Measurements from ENCODE around the gene SDK2.
"Not testable (repeated sequence)": the region's sequence is repeated elsewhere in the genome, so short reads cannot be mapped to it uniquely, and the experiment has no call there.

The SDK2 gene

DNA sequence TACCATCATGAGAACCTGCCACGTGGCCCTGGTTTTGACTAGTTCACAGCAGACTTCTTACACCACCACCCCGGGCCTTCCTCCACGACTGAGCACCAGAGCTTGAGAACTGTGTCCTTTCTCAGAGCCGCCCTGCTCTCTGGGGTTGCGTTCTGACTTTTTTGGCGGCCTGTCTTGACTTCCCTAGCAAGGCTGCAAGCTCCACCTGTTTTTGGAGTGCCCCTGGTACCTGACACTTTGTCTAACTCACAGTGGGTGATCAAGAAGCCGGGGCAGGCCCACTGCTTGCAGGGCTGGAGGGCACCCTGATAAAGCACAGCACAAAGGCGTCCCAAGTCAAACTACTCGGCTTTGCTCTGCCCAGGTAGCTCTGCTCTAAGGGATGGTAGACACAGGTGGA is 154.3 kb downstream of the SDK2 start:
- DNase-seq (ENCODE audit: low read depth in 3 of 3): no peak

DNA sequence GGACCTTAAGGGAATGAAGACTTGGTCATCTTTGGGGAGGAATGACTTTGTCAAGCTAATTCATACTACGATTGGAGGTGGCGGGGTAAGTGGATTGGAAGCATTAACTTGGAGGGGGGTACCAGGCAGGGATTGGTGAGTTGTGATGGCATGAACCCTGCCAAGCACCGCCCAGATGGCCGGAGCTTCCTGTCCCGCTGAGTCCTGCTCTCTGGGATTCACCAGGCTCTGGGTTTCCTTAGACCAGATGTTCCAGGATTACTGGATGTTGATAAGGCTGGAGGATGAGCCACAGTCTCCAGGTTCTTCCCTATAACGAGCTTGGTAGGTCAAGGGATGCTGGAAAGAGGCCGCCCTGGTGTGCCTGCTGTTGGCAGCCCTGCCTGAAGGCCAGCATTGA is 154.9 kb downstream of the SDK2 start:
- no peak for DNase-seq (ENCODE audit: low read depth in 3 of 3)

DNA sequence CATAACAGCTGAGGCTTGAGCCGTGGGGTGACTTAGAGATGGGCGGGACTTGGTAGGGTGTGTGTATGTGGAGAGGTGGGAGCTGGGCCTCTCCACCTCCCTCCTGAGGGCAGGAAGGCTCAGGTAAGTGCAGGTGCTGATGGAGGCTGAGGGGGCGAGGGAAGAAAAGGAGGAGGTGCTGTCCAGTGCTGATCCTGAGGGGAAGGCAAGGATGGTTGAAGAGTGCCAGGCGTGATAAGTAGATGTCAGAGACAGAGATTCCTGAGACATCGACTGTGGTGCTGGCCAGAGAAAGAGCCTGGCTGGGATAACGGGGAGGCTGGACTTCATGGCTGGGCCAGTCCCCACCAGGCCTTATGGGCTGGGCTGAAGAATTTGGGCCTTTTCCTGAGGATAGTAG is 159.1 kb downstream of the SDK2 start:
- no peak for DNase-seq (ENCODE audit: low read depth in 3 of 3)

DNA sequence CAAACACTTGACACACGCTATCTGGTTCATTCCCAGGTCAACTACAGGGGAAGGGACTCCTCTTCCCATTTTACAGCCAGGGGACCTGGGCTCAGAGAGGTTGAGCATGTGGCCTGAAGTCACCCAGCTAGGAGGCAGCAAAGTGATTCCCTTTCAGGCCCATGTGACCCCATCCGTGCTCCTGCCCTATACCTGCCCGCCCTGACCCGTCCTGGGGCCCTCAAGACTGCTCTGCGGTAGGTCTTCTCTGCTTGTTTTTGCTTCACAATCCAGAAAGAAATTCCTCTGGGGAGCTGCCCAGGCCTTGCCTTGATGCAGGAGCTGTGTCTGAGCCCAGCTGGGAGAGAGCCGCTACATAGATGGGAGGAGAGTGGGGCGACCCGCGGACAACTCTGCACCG is 161.4 kb downstream of the SDK2 start:
- DNase-seq (ENCODE audit: low read depth in 3 of 3): no peak

DNA sequence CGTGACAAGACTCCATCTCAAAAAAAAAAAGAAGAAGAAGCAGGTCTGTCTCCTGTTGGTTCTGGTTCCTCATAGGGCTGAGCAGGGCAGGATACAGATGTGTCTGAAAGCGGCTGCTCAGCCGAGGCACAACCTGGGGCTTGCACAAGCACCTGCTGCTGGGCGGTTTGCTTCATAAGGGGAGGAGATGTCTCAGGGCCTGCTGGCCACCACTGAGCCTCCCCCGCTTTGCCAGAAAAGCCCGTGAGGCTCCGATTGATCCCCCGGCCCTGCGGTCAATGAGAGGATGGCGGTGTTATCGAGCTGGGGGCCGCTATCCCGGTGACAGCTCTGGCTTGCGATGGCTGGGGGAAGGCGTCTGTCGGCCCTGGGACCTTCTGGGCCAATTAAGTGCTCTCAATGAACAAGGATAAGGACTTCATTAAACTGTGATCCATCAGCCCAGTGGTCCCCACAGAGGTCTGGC is 162.0 kb downstream of the SDK2 start:
- no peak for DNase-seq (ENCODE audit: low read depth in 3 of 3)

DNA sequence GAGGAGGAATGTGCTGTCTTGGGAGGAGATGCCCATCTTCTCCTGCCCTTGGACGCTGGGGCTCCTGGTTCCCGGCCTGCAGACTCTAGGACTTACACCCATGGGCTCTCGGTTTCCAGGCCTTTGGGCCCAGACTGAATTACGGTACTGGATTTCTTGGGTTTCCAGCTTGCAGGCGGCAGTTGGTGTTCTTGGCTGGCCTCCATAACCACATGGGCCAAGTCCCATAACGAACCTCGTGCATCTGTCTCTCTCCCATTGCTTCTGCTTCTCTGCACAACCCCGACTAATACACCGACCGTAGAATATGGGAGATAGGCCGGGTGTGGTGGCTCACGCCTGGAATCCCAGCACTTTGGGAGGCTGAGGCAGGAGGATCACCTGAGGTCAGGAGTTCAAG is 162.6 kb downstream of the SDK2 start:
- DNase-seq (ENCODE audit: low read depth in 3 of 3): no peak

DNA sequence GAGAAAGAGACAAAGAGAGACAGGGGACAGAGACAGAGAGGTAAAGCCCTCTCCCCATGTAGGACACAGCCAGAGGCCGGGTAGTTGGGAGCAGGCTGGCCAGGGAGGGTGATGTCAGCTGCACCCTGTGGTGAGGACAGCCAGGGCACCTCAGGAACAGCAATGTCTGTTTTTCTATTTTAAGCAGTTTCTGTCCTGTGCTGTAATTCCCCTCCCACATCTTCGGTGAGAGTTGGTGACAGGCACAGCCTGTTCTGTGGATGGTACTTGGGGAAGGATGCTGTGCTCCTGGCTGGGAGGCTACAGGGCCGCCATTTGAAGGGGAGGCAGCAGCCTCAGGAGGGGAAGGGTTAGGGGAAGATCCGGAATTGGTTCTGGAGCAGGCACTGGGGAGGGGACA is 163.5 kb downstream of the SDK2 start:
- DNase-seq (ENCODE audit: low read depth in 3 of 3): no peak

DNA sequence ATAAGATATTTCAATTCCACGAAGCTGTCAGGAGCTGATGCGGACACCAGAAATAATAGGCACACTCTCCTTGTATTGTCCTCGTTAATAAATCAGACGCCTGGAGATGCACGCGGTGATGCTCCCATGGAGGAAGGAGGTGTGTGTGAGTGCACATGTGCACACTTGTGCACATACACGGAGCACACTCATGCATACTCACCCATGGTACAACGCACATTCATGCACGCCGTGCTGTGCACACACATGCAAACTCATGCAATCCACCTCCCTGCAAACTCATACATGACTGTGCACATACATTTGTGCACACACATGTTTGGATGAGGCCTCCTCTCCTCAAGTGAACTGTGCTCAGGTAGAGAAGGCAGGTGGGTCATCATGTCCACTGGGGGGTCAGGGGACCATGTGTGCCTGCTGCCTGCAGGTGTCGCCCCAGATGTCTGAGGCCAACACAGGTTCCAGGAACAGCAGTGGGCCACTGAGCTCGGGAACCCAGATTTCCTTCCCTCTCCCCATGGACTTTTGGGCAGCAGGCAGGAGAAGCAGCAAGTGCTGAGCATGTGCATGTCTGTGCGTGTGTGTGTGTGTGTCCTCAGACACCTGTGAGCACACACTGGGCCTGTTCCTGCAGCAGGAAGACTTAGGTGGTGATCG is 165.3 kb downstream of the SDK2 start:
- DNase-seq (ENCODE audit: low read depth in 3 of 3): no peak

DNA sequence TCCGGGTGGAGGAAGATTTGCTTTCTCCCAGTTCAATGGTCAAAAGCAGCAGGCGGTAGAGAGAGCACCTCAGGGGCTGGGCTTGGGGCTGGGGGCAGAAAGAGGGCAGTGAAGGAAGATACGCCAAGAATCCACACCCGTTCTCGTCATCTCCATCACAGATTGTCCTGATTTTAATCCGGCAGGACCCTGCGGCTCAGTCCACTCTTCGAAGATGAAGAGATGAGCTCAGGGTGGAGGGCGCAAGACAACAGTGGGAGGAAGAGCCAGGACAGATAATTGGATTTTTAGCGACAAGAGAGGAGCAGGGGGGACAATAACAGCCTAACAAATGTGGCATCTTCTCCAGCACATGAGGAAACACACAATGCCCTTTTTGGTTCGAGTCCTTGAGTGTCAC is 165.9 kb downstream of the SDK2 start:
- no peak for DNase-seq (ENCODE audit: low read depth in 3 of 3)

DNA sequence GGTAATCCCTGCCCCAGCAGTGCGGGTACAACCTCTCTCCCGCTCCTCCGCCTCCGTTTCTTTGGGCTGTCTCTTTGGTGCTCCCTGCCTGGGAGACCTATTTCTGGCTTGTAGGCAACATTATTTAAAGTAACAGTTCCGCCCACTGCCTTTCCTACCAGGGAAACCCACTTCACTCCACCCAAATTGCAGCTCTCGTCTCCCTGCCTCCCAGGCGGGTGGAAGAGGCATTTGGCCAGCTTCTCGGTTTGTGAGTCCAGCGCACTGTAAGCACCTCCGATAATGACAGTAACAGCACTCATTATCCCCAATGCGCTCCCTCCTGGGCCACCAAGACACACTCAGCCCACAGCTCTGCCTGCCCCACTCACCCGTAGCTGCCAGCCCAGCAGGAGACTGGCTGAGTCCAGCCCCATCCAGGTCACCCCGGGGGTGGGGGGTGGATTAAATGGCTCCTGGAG is 167.3 kb downstream of the SDK2 start:
- no peak for DNase-seq (ENCODE audit: low read depth in 3 of 3)

DNA sequence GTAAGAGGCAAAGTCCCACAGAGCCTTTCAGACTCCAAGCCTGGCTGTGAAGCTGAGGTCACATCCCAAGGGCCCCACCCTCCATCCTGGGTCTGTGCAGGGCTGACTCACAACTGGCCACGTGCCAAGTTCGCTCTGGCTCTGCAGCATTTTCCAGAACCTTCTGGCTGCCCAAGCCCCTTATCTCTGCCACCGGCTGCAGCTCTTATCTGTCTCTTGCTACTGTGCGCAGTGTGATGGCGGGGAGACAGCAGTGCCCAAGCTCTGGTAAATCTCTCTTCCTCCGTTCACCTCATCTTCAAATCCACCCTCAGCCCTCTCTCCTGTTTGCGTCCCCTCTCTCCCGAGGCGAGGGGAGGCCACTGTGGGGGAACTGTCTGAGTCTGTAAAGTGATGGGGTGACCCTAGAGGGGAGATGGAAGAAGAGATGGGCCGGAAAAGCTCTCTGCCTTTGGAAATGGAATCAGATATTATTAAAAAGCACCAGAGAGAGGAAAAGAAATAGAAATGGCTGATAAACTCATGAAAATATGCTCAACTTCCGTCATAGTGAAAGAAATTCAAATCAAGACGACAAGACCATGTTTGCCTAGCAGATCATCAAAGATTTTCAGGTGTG is 169.8 kb downstream of the SDK2 start:
- no peak for DNase-seq (ENCODE audit: low read depth in 3 of 3)

DNA sequence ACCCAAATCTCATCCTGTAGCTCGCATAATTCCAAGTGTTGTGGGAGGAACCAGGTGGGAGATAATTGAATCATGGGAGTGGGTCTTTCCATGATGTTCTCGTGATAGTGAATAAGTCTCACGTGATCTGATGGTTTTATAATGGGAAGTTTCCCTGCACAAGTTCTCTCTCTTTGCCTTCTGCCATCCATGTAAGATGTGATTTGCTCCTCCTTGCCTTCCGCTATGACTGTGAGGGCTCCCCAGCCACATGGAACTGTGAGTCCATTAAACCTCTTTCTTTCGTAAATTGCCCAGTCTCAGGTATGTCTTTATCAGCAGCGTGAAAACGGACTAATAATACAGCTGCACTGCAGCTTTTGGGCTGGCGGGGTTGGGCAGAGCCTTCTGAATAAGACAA is 171.5 kb downstream of the SDK2 start:
- not testable (repeated sequence) for DNase-seq (ENCODE audit: low read depth in 3 of 3)

DNA sequence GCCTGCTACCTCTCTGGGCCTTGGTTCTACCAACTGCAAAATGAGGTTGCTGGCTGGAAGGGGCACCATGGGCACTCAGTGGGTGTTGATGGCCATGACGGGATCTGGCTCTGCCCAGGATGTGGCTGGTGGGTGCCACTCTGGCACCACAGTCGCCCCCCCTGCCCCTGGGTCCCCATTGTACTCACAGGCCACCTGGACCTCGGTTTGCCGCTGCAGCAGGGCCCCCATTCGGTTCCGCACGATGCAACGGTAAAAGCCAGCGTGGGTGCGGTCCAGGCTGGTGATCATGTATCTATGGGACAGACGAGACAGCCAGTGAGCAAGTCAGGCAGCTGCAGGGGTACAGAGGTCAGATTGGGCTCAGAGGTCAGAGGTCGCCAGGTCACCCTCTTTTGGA is 172.3 kb downstream of the SDK2 start:
- no peak for DNase-seq (ENCODE audit: low read depth in 3 of 3)

DNA sequence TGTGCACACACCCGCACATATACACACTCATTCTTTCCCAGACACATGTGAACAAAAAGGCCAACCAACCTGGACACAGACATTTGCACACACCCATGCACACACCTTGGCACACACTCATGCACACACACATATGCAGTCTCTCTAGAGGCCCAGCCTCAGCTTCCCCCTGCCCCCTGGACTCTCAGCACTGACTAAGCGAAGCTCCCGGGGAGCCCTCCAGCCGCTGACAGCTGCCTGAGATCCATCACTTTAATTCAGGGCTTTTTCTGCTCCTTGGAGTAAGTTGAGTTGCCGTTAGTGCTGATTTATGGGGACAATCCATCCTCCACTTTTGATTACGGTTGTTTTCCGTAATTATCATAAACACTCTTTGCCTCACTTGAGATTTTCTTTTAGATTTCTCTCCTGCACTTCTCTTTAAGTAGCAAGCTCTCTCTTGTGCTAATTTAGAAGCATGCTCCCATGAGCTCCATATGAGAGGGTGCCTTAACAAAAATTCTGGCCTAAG is 173.9 kb downstream of the SDK2 start:
- DNase-seq (ENCODE audit: low read depth in 3 of 3): no peak

DNA sequence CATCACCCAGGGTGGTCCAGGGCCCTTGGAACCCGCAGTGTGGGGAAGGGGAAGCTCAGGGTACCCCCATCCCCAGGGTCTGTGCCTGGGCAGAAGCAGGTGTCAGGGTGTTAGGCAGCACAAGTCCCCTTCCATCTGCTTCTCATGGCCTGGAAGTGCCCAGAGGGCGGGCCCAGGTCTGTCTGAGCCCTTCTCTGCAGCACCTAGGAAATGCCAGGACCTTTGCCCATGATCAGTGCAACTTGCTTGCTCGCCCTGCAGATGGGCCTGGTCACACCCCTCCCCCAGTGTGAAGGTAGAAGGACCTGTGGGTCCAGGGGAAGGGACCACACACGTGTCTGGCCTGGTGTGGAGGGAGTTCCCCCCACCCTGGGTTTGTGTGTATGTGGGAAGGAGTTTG is 174.9 kb downstream of the SDK2 start:
- DNase-seq (ENCODE audit: low read depth in 3 of 3): no peak

DNA sequence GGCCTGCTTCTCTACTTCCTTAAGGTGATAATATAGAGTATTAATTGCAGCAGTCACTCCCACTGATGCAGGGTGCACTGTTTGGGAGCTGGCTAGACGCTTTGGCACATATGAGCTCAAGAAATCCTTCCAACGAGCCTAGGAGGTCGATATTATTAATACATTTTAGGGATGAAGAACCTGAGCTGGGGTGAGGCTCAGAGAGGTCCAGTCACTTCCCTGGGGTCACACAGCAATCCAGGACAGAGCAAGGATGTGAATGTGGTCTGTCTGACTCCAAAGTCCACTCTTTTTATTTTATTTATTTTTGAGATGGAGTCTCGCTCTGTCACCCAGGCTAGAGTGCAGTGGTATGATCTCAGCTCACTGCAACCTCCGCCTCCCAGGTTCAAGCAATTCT is 176.0 kb downstream of the SDK2 start:
- DNase-seq (ENCODE audit: low read depth in 3 of 3): no peak

DNA sequence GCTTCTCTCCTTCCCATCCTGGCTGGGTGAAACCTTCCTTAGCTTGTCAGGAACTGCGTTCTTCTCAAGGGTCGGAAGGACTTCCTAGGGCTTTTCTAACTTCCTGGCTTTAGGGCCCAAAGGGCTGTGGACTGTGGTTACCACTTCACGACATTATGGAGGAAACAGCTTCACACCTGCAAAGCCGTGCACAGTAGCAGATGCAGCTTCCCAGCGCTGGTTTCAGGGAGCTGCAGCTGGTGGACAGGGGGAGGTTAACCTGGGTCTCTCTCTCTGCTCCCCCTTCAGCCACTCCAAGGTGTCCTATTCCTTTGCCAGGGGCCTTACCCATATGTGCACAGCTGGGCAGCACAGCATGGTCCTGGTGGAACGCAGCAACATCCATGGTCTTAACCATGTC is 176.6 kb downstream of the SDK2 start:
- DNase-seq (ENCODE audit: low read depth in 3 of 3): no peak

DNA sequence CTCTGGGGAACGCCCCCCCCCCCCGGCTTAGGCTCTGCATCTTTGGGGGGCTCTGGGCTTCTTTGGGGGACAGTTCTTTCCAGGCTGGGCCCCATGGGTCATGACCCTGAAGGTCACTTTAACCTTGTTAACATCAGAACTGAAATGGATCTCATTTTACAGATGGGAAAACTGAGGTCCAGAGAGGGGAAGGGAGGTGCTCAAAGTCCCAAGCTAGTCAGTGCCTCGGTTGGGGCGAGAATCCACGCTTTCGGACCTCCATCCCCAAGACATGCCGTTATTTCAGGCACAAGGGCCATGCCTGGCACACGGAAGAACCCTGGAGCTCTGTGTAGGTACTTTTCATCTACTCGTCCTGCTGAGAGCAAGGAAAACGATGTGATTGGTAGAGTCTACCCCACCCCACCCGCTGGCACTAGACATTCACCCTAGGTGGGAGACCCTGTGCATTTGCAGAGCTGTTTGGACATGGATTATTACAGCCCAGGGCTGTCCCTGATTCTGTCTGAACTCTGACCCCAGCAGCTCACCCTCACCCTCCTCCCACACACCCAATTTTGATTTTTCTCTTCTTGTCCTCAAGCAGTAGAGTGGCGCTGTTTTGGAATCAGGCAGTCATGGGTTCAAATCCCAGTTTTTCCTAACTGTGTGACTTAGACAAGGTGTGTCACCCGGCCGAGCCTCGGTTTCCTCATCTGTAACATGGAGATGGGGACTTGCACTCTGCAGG is 177.4 kb downstream of the SDK2 start:
- DNase-seq (ENCODE audit: low read depth in 3 of 3): no peak

DNA sequence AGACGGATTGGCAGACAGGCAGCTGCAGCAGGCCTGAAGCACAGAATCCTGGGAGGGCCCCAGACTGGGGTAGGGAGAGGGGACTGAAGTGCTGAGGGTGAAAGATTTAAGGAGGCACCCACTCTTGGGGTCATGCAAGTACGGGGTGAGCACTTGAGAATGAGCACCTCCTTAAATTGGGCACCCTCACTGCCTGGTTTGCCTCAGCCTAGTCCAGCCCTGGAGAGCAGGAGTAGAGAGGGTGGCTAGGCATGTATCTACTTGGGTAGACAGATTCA is 178.4 kb downstream of the SDK2 start:
- DNase-seq (ENCODE audit: low read depth in 3 of 3): no peak

DNA sequence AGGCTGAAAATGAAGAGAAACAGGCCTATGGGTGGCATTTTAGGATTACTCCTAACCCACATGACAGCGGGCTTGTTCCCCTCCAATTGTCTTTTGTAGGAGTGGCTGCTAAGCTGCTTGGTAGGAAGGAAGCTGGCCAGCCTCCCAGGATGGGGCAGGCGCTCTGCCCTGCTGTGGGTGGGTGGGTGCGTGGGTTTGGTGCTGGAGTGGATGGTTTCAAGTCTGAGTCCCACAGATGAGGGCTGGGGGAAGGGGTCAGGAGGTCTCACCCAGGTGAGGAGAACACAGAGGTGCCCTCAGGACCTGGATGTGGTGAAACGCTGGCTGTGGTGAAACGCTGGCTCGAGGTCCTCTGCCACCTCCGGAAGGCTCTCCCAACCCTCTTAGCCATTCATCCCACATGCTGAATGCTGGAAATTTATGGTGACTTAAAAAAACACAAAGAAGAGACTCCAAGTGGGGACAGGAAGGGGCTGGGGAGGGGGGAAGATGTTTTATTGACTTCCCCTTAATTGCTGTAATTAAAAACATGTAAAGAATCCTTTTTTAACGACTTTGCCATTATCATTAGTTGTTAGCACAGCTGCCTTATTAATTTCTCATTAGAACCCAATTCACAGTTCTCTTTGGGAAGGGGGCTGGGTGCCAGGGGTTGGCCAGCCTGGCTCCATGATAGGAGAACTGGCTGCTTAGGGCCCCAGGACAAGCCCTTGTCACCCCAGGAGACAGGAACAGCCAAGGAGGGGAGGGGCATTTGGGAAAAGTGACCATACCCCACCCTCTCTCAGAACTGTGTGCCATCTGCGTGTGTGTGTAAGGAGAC is 178.9 kb downstream of the SDK2 start:
- no peak for DNase-seq (ENCODE audit: low read depth in 3 of 3)

DNA sequence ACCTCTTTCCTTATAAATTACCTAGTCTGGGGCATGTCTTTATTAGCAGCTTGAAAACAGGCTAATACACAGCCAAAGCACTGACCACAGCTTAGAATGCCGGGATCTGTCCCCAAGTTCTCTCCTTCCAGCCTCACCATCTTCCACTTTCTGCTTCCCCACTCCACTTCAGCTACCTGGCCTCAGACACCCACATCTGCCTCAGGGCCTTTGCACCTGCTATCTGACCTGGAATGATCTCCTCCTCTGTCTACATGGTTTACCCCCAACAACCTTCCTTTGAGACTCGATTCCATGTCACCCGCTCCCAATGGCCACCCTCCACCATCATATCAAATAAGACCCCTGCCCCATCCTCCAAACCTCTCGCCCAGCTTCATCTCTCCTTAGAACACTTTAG is 179.8 kb downstream of the SDK2 start:
- DNase-seq (ENCODE audit: low read depth in 3 of 3): no peak

DNA sequence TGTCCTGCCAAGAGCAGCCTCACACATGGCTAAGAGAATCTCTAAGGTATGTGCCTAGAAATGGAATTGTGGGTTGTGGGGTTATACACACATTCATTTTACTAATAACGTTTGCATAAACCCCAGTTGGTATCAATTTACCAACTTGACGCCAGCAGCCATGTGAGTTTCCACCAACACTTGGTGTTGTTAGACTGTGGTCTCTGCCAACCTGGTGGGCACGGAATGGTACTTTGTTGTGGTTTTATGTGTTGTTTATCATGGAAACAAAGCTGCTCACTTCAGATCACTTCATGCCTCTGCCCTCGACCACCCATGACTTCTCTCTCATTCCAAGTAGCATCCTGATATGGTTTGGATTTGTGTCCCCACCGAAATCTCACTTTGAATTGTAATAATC is 180.4 kb downstream of the SDK2 start:
- no peak for DNase-seq (ENCODE audit: low read depth in 3 of 3)

Data from stimulated activated CD4-positive, alpha-beta T cell treated with anti-CD3 and anti-CD28 coated beads, TNF-alpha, amount 100 ng/mL, for 4 hours (primary cell).